ENCODE data around the gene MCTP1. TPM values are rescaled to one million over a fixed set of nuclear protein-coding genes. Genes with fewer than 3 reads are reported as not detected.

Gene MCTP1
- total RNA-seq, 2 experiments from 2014 or later, result not detected

- Histone ChIP-seq H3K9me2 (ENCODE audit: insufficient read depth, low read length) (no peaks in the 10 kb centered on the region), H4K20me1 (ENCODE audit: insufficient read depth, low read length) (no peaks in the 10 kb centered on the region), H3K9me3 (ENCODE audit: low read length) (no peaks in the 10 kb centered on the region), H3K27ac (ENCODE audit: low read depth, low read length, poor library complexity, severe bottlenecking) (no peak overlapping the region), H3K79me2 (ENCODE audit: insufficient read depth, low read depth, low read length) (no peaks in the 10 kb centered on the region), H3K36me3 (ENCODE audit: insufficient read depth, low read length) (no peaks in the 10 kb centered on the region), H2AFZ (ENCODE audit: low read length) (no peak overlapping the region), H3K4me3 (ENCODE audit: low read depth, low read length, poor library complexity, severe bottlenecking) (no peak overlapping the region), H3K4me2 (ENCODE audit: low read length) (no peak overlapping the region), H3K4me1 (ENCODE audit: insufficient read depth, low read length, poor library complexity, severe bottlenecking) (no peaks in the 10 kb centered on the region)
- TF ChIP-seq CTCF (conservative IDR thresholded peaks at IDR 0.05; ENCODE audit: low read length), result no peak
- TF ChIP-seq EZH2phosphoT487 (IDR thresholded peaks at IDR 0.05; ENCODE audit: borderline replicate concordance, low read depth, low read length), result no peak
- no TSS peak for BruUV-seq (replicated peaks)
- no peak for DNase-seq (ENCODE audit: low spot score)
- CTCF ChIA-PET (ENCODE audit: unreplicated experiment), result no interaction called here
- POLR2A ChIA-PET, result no interaction called here
- intact Hi-C loops (cut with micrococcal nuclease; ENCODE audit: unreplicated experiment), result no loop called here
Measured at GRCh38 chr5:95090774-95091173, 194.1 kb downstream of the MCTP1 start.

- no peak for DNase-seq (ENCODE audit: low spot score)
- BruUV-seq (replicated peaks), result no TSS peak
- Histone ChIP-seq H3K4me3 (ENCODE audit: low read depth, low read length, poor library complexity, severe bottlenecking) (no peak overlapping the region), H3K9me3 (ENCODE audit: low read length) (no peaks in the 10 kb centered on the region), H3K27ac (ENCODE audit: low read depth, low read length, poor library complexity, severe bottlenecking) (no peak overlapping the region), H2AFZ (ENCODE audit: low read length) (no peak overlapping the region), H4K20me1 (ENCODE audit: insufficient read depth, low read length) (no peaks in the 10 kb centered on the region), H3K9me2 (ENCODE audit: insufficient read depth, low read length) (no peaks in the 10 kb centered on the region), H3K36me3 (ENCODE audit: insufficient read depth, low read length) (no peaks in the 10 kb centered on the region), H3K4me2 (ENCODE audit: low read length) (no peak overlapping the region), H3K4me1 (ENCODE audit: insufficient read depth, low read length, poor library complexity, severe bottlenecking) (no peaks in the 10 kb centered on the region), H3K79me2 (ENCODE audit: insufficient read depth, low read depth, low read length) (no peaks in the 10 kb centered on the region)
- intact Hi-C loops (cut with micrococcal nuclease; ENCODE audit: unreplicated experiment), result no loop called here
- TF ChIP-seq CTCF (conservative IDR thresholded peaks at IDR 0.05; ENCODE audit: low read length) (no peak), EZH2phosphoT487 (IDR thresholded peaks at IDR 0.05; ENCODE audit: borderline replicate concordance, low read depth, low read length) (no peak)
- ChIA-PET POLR2A (interaction anchor here (0.5 to 1.2 kb wide), 3 partner anchors 24 to 128 kb away, joined by 3 read pairs; no protein-coding TSS in a partner anchor), CTCF (ENCODE audit: unreplicated experiment) (no interaction called here)
Measured at GRCh38 chr5:95087816-95088317, 197.0 kb downstream of the MCTP1 start.

- Histone ChIP-seq H3K9me2 (ENCODE audit: insufficient read depth, low read length) (no peaks in the 10 kb centered on the region), H3K4me1 (ENCODE audit: insufficient read depth, low read length, poor library complexity, severe bottlenecking) (no peaks in the 10 kb centered on the region), H3K79me2 (ENCODE audit: insufficient read depth, low read depth, low read length) (no peaks in the 10 kb centered on the region), H3K27ac (ENCODE audit: low read depth, low read length, poor library complexity, severe bottlenecking) (no peak overlapping the region), H2AFZ (ENCODE audit: low read length) (no peak overlapping the region), H3K4me2 (ENCODE audit: low read length) (no peak overlapping the region), H3K9me3 (ENCODE audit: low read length) (no peaks in the 10 kb centered on the region), H3K4me3 (ENCODE audit: low read depth, low read length, poor library complexity, severe bottlenecking) (no peak overlapping the region), H3K36me3 (ENCODE audit: insufficient read depth, low read length) (no peaks in the 10 kb centered on the region), H4K20me1 (ENCODE audit: insufficient read depth, low read length) (no peaks in the 10 kb centered on the region)
- no peak for DNase-seq (ENCODE audit: low spot score)
- intact Hi-C loops (cut with micrococcal nuclease; ENCODE audit: unreplicated experiment), result no loop called here
- no TSS peak for BruUV-seq (replicated peaks)
- POLR2A ChIA-PET, result interaction anchor here (0.5 to 1.2 kb wide), 3 partner anchors 25 to 127 kb away, joined by 3 read pairs; no protein-coding TSS in a partner anchor
- TF ChIP-seq CTCF (conservative IDR thresholded peaks at IDR 0.05; ENCODE audit: low read length) (no peak), EZH2phosphoT487 (IDR thresholded peaks at IDR 0.05; ENCODE audit: borderline replicate concordance, low read depth, low read length) (no peak)
- CTCF ChIA-PET (ENCODE audit: unreplicated experiment), result no interaction called here
Measured at GRCh38 chr5:95086927-95087815, 197.7 kb downstream of the MCTP1 start.
